ENCODE measurements around the gene CNPY2.
"Not testable (repeated sequence)": the region's sequence is repeated elsewhere in the genome, so short reads cannot be mapped to it uniquely, and the experiment has no call there.

Gene CNPY2

DNA sequence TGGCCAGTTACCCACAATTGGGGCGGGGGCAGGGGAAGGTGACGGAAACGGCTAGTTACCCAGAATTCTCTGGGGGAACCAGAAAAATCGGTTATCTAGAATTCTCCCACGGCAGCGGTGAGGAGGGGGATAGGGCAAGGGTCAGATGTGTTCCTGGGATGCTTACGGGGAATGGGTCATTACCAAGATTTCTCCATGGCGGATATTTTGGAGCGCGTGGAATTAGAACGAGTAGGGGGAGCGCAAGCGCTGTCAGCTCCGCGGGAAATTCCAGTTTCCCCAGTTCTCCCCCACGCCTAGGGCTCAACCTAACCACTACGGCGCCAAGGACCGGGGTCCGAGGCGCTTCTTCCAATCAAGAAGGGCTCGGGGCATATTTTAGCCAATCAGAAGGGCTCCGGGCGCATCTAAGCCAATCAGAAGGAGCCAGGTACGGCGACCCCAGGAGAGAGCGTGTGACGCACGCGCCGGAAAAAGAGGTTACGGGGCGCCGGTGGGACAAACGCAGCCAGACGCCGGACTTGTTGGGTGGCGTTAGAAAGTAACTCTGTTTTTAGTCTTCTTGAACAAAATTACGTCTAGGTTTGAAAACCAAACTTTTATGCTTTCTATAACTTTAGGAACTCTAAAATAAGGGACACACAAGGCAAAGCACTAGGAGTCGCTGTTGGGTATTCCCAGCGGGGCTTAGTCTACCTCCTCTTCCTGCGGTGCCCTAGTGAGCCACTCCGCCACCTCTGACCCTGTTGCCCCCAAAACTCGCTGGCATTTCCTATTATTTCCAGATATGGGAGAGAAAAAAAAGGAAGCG lies 18.1 kb upstream of the CNPY2 start, which contains the start of gene PAN2:
PAN2 (minus strand) TSS at position 322 of the 811 bp plus-strand sequence. CDS start 906 bp downstream, outside the sequence.
- peak; percentile 90 for DNase-seq (ENCODE audit: low read depth)

DNA sequence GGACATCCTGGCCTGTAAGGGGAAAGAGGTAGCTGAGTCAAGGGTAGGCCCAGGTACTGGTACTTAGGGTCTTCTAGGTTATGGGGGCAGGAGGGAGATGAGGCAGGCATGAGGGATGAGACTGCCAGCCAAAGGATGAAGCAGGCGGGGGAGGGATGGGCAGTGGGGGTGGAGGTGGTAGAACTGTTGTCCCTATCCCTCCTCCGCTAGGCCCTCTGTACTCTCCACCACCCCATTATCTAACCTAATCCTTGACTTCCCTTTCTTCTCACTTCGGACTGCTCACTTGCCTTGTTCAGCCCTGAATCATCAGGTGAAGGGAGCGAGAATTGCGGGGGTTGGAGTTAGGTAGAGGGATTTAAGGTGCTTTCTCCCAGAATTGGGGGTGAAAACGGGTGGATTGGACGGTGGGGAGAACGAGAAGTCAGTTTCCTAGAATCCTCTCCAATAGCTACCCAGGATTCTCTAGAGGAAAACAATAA lies 17.4 kb upstream of the CNPY2 start:
- DNase-seq (ENCODE audit: low read depth) = no peak

DNA sequence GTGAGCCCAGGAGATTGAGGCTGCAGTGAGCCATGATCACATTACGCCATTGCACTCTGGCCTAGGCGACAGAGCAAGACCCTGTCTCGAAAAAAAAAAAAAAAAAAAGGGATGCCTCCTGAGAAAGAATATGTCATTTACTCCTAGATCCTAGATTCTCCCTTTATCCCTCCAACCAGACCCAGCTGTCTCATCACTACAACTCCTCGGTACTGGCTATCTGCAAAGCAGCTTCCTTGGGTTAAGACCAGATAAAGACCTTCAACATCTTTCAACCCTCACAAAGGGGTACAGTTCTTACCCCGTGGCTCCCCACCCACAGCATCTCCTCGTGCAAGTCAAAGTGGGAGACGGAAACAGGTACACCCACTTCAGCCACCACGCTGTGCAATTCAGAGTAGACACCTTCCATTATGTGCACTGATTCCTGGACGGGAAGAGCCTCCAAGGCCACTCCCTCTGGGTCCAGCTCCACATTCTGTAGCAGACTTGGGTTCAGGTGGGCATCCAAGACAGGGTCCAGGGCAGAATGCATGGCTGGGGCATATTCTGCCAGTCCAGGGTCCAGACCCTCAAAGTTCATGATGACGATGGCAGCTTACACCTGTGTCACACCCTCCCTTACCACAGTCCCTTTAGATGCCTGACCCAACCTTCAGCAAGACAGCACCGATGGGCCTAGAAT lies 16.9 kb upstream of the CNPY2 start:
- DNase-seq (ENCODE audit: low read depth) = no peak

DNA sequence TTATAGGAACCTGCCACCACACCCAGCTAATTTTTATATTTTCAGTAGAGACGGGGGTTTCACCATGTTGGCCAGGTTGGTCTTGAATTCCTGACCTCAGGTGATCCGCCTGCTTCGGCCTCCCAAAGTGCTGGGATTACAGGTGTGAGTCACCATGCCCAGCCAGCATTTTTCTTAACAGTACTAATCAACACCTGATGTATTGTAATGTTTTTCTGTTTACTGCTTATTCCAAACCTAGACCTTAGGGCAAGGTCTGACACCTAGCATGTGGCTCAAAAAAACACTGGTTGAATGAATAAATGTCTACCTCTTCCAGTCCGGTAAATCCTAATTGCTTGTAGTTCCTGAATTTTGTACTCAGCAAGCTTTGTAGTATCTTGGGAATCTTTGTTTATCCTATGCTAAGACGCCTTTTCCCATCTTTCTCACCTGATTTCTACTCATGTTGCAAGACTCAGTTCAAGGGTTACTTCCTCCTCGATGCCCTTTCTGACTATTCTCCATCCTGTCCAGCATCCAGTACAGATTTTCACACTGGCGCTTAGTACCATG lies 15.2 kb upstream of the CNPY2 start:
- no peak for DNase-seq (ENCODE audit: low read depth)

DNA sequence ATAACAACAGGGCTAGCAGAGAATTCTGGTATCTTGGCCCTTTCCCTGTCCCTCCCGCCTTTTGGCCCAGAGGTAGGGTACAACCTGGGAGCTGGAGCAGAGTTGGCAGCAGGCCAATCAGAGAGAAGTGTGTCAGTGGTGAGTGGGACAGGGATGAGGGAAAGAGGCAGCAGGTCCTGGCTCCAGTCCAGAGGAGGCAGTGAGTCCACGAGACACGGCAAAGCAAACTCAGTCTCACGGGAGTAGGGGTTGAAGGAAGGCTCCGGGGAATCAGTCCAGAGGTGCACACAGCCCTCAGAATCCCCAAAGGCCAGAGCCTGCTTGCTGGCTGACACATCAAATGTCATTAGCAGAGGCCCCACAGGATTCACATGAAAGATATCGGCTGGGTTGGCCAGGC lies 10.7 kb upstream of the CNPY2 start:
- DNase-seq (ENCODE audit: low read depth) = no peak

DNA sequence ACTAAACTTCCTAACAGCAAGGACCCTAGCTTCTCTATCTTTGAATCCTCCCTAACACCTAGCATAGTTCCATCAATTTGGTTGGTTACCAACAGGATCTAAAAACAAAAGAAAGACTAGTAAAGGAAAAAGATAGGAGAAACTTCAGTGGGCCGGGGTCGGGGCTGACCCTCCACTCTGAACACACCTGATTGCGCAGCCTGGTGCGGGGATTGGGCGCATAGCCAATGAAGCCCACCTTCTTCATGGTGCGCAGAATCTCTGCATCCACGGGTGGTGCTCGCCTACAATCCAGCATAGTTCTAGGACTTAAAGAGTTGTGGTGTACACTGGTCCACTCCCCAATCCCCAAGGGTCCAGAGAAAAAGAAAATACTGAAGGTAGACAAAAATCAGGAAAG lies 10.3 kb upstream of the CNPY2 start:
- no peak for DNase-seq (ENCODE audit: low read depth)

DNA sequence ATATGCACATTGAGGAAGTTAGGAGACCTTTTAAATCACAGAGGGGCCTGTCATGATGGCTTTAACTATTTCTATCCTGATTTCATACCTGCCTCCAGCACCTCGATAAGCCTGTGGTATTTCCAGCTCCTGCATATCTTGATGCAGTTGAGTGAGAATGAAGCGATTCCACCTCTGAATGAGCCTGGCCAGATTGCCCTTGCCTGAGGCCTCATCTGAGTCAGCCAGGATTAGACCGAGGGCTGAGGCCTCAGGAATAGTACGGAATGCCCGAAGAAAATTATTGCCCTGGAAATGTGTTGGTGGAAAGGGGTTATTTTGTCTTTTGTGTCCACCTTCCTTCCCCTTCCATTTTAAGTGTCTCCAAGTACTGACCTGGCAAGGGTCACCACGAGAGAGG lies 8.4 kb upstream of the CNPY2 start:
- no peak for DNase-seq (ENCODE audit: low read depth)

DNA sequence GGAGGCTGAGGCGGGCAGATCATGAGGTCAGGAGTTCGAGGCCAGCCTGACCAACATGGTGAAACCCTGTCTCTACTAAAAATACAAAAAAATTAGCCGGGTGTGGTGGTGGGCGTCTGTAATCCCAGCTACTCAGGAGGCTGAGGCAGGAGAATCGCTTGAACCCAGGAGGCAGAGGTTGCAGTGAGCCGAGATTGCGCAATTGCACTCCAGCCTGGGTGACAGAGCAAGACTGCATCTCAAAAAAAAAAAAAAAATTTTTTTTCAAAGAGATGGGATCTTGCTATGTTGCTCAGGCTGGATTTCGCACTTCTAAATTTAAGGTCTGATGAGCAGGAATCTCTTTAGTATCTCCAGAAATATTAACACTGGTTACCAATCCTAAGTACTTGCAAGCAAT lies 5.8 kb upstream of the CNPY2 start:
- not testable (repeated sequence) for DNase-seq (ENCODE audit: low read depth)

DNA sequence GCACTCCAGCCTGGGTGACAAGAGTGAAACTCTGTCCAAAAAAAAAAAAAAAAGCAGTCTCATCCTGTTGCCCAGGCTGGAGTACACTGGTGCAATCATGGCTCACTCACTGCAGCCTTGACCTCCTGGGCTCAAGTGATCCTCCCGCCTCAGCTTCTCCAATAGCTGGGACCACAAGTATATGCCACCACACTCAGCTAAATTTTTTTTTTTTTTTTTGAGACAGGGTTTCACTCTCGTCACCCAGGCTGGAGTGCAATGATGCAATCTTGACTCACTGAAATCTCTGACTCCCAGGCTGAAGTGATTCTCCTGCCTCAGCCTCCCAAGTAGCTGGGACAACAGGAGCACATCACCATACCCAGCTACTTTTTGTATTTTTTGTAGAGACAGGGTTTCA lies 5.2 kb upstream of the CNPY2 start:
- no peak for DNase-seq (ENCODE audit: low read depth)

DNA sequence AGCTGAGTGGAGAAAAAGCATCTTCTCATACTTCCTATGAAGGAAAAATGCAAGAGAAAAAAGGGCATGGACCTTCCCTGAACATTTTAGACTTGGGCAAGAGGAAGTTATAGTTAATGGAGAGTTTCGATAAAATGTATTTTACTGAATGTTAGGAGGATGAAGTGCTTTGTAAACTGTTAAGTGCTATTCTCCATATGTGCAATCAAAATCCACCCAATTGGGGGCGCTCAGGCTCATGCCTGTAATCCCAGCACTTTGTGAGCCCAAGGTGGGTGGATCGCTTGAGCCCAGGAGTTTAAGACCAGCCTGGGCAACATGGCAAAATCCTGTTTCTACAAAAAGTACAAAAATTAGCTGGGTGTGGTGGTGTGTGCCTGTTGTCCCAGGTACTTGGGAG lies 1.9 kb upstream of the CNPY2 start:
- DNase-seq (ENCODE audit: low read depth) = no peak

DNA sequence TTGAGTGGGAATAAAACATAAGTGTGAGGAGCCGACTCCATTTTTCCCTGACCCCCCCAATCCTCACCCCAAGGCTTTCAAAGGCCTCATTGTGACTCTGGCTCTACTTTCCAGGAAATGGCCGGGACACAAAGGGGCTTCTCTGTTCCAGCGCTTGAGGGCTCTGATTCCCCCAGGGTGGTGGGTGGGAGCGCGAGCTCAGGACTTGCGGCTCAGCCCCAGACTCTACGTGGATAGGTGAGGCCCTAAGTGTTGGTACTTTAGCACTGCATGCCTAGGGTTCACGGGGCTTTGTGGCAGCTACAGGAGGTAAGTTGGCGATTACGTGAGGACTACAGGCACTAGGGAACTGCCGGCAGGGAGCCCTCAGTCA lies 553 bp downstream of the CNPY2 start:
- DNase-seq (ENCODE audit: low read depth) = no peak

DNA sequence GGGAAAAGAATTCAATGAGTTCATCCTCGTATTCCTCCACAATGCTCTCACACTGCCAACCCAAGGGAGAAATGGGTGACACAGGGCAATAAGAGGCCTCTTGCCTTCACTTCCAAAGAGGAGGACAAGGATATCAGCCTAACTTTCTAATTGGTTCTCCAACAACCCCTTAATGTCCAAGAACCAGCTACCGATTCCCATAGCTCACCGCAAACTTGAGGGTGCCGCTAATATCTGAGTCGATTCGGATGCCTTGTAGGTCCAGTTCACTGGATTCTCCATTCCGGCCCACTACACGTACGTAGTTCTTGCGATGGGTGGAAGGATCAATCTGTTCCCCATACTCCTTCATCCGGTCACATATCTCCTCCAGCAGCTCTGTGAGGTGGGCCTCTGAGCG lies 4.8 kb downstream of the CNPY2 start:
- no peak for DNase-seq (ENCODE audit: low read depth)

DNA sequence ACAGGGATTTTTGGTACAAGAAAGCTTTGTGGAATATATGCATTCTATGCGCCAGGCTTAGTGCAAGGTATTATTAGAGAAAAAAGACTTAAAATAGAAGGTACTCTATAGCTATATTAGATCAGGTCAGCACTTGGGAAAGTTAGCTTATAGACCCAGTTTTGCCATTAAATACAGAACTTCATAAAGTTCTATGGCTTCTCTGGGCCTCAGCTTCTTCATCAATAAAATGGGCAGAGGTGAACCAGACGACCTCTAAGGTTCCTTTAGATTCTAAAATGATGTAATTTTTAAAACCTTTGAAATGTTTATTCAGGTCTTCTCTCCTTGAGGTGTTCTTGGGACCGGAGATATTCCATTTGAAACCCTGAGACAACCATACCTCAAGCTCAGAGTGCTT lies 7.1 kb downstream of the CNPY2 start:
- DNase-seq (ENCODE audit: low read depth) = no peak

DNA sequence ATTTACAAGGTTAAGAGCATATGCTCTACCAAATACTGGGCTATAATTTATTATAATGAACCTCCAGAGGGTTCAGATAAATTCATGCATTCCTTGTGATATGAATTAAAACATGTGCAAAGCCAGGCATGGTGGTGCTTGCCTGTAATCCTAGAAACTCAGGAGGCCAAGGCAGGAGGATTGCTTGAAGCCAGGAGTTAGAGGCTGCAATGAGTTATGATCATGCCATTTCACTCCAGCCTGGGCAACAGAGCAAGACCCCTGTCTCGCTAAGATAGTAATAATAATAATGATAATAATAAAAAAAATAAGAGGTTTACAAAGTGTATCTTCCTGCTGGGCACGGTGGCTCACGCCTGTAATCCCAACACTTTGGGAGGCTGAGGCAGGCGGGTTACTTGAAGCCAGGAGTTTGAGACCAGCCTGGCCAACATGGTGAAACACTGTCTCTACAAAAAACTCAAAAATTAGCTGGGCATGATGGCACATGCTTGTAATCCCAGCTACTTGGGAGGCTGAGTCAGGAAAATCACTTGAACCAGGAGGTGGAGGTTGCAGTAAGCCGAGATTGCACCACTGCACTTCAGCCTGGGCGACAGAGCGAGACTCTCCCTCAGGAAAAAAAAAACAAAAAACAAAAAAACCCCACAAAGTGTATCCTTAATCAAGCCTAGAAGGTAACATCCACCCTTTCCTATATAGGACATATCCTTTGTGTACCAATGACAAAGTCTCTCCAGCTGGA lies 8.4 kb downstream of the CNPY2 start:
- no peak for DNase-seq (ENCODE audit: low read depth)

DNA sequence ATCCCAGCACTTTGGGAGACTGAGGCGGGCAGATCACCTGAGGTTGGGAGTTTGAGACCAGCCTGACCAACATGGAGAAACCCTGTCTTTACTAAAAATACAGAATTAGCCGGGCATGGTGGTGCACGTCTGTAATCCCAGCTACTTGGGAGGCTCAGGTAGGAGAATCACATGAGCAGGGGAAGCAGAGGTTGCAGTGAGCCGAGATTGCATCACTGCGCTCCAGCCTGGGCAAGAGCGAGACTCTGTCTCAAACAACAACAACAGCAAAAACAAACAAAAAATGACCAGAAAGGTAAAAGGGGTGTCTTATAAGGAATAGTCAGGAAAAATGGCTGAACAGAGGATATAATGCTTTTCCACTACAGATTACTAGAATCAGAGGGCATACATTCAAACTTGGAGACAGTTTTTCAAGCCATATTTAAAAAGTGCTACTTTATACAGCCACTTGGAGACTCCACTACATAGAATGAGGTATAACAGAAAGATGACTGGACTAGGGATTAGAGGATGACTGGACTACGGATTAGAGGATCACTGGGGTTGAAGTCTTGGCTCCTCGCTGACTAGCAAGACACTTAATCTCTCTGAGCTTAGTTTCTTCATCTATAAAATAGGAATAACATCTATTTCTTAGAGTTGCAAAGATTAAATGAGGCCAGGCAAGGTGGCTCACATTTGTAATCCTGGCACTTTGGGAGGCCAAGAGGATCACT lies 10.8 kb downstream of the CNPY2 start:
- no peak for DNase-seq (ENCODE audit: low read depth)

DNA sequence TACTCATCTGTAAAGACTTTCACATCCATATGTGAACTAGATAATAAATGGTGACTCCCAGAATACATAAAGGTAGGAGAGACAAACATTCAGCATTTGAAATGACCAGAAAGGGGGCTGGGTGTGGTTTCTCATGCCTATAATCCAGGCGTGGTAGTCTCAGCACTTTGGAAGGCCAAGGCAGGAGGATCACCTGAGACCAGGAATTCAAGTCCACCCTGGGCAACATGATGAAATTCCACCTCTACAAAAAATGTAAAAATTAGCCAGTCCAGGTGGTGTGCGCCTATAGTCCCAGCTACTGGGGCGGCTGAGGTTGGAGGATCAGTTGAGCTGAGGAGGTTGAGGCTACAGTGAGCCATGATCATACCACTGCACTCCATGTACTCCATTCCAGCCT lies 11.5 kb downstream of the CNPY2 start:
- no peak for DNase-seq (ENCODE audit: low read depth)

DNA sequence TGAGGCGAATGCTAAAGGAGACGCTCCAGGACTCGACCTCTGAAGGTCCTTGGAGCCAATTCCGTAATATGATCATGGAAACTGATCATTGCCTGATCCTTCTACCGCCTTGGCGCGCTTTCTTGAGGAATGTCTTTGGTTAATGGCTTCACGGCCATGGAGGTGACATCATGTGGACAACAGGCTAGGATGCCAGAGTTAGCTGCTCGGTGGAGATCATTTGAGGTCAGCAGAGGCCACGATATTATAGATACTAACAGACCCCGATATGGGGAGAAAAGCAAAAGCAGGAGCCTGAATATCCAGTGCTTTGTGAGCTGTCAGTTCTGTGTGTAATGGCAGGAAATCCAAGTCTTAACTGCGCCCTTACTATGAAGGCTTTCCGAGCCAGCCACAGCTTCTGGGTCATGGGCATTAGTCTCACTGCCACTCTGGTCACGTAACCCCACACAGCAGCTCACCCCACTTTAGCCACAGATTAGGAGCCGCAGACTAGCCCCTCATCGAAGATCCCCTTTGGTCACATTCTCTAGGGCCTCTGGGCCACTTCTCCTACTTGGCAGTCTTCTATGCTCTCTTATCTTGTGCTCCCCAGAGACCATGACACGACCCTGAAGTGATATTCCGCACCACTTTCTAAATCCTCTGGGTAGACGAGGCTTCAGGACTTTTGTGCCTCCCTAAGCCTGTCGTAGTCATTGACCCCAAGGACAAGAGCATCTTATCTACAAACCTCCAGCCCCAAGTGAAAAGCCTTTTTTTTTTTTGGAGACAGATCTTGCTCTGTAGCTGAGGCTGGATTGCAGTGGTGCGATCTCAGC lies 14.9 kb downstream of the CNPY2 start:
- DNase-seq (ENCODE audit: low read depth) = no peak

DNA sequence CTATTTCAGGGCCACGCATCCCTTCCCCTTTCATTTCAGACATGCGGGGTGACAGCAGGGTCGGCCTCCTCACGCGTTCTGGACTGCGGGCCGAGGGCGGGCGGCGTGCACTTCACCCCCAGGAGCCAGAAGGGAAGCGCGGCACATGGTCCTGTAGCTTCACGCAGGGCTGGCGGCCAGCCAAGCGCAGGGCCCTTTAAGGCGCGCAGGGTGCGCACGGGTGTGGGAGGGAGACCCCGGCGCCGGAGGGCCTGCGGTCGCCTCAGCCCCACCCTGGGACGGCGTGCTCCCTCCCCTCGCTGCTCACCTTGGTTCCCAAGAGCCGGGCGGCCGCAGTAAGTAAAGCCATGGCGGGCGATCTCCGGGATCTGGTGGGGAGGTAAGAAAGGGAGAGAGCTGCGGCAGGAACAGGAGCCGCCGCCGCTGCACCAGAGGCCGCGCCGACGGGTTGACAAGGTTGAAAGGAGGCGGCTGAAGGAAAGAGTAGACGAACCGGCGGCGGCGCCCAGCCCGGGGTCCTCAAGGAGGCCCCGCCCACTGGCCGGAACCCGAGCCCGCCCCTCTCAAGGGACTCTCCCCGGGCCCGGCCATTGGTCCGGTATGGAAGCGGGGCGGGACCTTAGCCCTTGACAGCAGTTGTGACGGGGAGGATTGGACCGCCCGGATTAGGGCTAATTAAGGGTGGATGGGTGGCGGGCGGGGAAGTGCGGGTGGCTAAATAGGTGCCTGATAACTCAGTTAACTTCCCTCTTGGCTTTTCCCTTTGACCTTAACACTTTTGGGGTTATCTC lies 15.7 kb downstream of the CNPY2 start, which contains the start of gene CS:
CS (minus strand) TSS at position 478 of the 791 bp plus-strand sequence; CDS start at position 349, 129 bp downstream.
- peak; percentile 98 for DNase-seq (ENCODE audit: low read depth)

DNA sequence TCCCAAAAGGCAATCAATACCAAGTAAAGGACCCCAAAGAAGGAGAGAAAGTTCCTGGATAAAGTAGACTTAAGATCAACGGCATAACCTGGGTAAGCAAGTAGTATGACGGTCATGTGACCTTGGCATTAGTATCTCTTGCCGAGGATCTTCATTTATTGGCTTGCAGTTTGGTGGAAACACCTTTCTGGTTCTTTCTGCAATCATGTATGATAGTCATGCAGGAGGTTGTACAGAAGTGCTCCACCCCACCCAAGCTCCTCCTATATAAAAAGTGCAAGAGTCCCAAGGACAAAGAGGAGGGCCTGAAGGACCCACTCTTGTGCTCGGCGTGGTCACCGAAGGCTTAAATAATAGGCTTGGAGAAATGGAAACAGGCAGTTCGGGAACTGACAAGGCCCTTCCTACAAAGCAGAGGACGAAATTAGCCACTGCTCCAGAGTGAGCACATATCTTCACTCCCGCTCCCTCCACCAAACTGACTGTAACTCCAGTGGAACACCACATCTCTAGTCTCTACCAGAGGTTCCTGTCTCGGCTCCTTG lies 16.4 kb downstream of the CNPY2 start:
- DNase-seq (ENCODE audit: low read depth) = no peak

DNA sequence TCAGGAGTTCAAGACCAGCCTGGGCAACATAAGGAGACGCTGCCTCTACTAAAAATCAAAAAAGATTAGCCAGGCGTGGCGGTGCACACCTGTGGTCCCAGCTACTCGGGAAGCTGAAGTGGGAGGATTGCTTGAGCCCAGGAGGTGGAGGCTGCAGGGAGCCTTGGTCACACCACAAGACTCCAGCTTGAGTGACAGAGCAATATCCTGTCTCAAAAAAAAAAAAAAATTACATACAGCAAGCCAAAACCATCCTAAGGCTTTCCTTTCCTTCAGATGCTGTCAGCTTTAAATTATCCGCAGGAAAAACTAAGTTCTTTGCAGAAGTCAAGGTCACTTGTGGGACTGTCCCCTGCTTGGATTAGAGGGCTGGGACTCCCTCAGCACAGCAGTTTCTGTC lies 17.0 kb downstream of the CNPY2 start:
- DNase-seq (ENCODE audit: low read depth) = no peak

Measured in activated T-cell treated with anti-CD3 and anti-CD28 coated beads for 48 hours (primary cell).